Chondrocyte (in vitro differentiated cells): Measurements from ENCODE around the gene FBXO21. TPM values are rescaled to one million over a fixed set of nuclear protein-coding genes. Genes with fewer than 3 reads are reported as not detected.
A peak's percentile ranks its signal among the peaks of the same experiment; 100 is the strongest.
"Not testable (repeated sequence)": the region's sequence is repeated elsewhere in the genome, so short reads cannot be mapped to it uniquely, and the experiment has no call there.

ENCODE experiments used
- DNase-seq: peaks from one replicate; pipeline ENCODE4 v3.0.0; 2021; ENCODE audit warnings: mixed read lengths, low spot score
- H3K27ac Mint-ChIP-seq: one replicate; pipeline ENCODE4 v1.8.0; 2021; ENCODE audit warnings: mild to moderate bottlenecking, moderate library complexity, mixed read lengths; ENCODE audit not compliant: unreplicated experiment
- H3K27me3 Mint-ChIP-seq: 2 replicates; pipeline ENCODE4 v1.8.0; 2021; ENCODE audit warnings: low read depth, mixed read lengths
- H3K36me3 Mint-ChIP-seq: 2 replicates; pipeline ENCODE4 v1.8.0; 2021; ENCODE audit warnings: low read depth, mixed read lengths
- H3K4me1 Mint-ChIP-seq: 2 replicates; pipeline ENCODE4 v1.8.0; 2021; ENCODE audit warnings: low read depth, mild to moderate bottlenecking, mixed read lengths
- H3K4me3 Mint-ChIP-seq: one replicate; pipeline ENCODE4 v1.8.0; 2021; ENCODE audit warnings: mild to moderate bottlenecking, moderate library complexity, mixed read lengths; ENCODE audit not compliant: unreplicated experiment
- H3K9me3 Mint-ChIP-seq: 2 replicates; pipeline ENCODE4 v1.8.0; 2021; ENCODE audit warnings: low read depth, mixed read lengths
- total RNA-seq: library from RNA; stranded (reverse); gene quantifications from 3 replicates; pipeline ENCODE4 v1.2.1, GENCODE V29; 2021
- TF ChIP-seq, protein P1 (sequence below): fragments of 200-600 bp; sonication (generic); IDR thresholded peaks from 2 replicates; pipeline ENCODE4 v1.5.0; 2021; ENCODE audit warnings: antibody characterized with exemption, mild to moderate bottlenecking, moderate library complexity

Gene FBXO21
- total RNA-seq, 1 donor from 2014 or later = 29.3 TPM

DNA sequence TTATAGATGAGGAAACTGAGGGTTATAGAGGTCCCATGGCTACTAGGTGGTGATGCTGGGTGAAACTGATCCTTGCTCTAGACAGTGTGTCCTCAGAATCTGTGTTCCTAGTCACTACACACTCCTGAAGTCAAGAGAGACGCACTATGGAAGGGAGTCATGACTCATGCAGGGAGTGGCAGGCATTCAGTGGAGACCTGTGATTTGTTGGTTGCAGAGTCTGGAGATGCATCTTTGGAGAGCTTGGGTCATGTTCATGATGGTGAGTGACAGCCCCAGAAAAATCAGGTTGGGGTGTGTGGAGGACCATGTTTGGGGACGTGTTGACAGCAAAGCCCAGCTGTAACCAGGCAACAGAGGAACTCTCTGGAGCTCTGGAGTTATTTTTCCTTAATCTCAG is 38.0 kb upstream of the FBXO21 start:
- TF ChIP-seq, protein P1, sequence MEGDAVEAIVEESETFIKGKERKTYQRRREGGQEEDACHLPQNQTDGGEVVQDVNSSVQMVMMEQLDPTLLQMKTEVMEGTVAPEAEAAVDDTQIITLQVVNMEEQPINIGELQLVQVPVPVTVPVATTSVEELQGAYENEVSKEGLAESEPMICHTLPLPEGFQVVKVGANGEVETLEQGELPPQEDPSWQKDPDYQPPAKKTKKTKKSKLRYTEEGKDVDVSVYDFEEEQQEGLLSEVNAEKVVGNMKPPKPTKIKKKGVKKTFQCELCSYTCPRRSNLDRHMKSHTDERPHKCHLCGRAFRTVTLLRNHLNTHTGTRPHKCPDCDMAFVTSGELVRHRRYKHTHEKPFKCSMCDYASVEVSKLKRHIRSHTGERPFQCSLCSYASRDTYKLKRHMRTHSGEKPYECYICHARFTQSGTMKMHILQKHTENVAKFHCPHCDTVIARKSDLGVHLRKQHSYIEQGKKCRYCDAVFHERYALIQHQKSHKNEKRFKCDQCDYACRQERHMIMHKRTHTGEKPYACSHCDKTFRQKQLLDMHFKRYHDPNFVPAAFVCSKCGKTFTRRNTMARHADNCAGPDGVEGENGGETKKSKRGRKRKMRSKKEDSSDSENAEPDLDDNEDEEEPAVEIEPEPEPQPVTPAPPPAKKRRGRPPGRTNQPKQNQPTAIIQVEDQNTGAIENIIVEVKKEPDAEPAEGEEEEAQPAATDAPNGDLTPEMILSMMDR = no peak
- no peaks in the 10 kb centered on the region for H3K9me3 Mint-ChIP-seq
- no peak overlapping the region for H3K4me3 Mint-ChIP-seq
- peak; percentile 19 for DNase-seq
- H3K27ac Mint-ChIP-seq = no peak overlapping the region
- no peaks in the 10 kb centered on the region for H3K4me1 Mint-ChIP-seq
- H3K36me3 Mint-ChIP-seq = no peaks in the 10 kb centered on the region
- H3K27me3 Mint-ChIP-seq = peaks cover 25% of the 10 kb centered on the region

DNA sequence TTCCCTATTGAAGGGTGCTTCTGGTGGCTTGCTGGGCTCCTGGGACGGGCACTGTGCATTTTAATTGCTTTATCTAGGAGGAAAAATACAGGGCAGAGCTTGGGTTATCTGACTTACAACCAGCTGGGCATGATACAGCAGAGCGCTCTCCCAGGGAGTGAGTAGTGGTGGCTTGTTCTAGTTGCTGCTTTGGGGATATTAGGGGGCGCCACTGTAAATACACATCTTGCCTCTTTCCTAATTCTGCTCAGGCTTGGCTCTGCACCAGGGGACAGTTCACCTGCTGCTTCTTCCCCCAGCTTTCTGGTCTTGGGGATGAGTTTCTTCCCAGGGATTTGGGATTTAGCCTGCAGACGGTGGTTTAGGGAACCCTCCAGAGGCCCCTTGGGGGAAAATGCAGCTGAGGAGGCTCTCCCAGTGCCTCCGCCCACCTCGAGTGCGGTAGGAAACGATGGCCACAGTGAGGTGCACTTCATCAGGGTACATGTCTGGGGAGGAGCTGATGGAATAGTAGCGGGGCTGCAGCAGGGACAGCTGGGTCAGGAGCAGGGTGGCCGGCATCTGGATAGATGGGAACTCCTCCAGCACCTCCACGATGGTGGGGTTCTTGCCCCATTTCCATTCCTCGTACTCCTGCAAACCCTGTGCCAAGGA is 36.9 kb upstream of the FBXO21 start:
- no peak for DNase-seq
- H3K27ac Mint-ChIP-seq = no peak overlapping the region
- H3K9me3 Mint-ChIP-seq = no peaks in the 10 kb centered on the region
- no peaks in the 10 kb centered on the region for H3K36me3 Mint-ChIP-seq
- no peaks in the 10 kb centered on the region for H3K4me1 Mint-ChIP-seq
- TF ChIP-seq, protein P1 = no peak
- H3K4me3 Mint-ChIP-seq = no peak overlapping the region
- H3K27me3 Mint-ChIP-seq = peaks cover 21% of the 10 kb centered on the region

GRCh38 chr12:117226505-117226904 is 36.2 kb upstream of the FBXO21 start:
- no peaks in the 10 kb centered on the region for H3K9me3 Mint-ChIP-seq
- H3K27ac Mint-ChIP-seq = no peak overlapping the region
- no peak overlapping the region for H3K4me3 Mint-ChIP-seq
- no peak for DNase-seq
- H3K4me1 Mint-ChIP-seq = no peaks in the 10 kb centered on the region
- TF ChIP-seq, protein P1 = no peak
- no peaks in the 10 kb centered on the region for H3K36me3 Mint-ChIP-seq
- peaks cover 17% of the 10 kb centered on the region for H3K27me3 Mint-ChIP-seq

DNA sequence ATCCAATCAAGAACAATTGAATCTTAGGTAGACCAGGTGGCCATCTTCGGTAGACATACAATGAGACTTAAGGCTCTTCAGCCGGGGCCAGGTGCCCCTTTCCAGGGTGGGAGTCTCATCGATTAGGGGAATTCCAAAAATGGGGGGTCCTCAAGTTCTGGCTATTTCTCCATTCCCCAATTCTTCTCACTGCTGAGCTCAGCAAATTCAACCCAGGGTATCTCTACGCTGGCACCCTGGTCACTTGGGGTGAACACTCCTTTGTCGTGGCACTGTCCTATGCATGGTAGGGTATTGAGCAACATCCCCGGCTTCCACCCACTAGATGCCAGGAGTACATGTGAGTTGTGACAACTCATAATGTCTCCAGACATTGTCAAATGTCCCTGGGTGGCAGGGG is 34.9 kb upstream of the FBXO21 start:
- H3K27ac Mint-ChIP-seq = no peak overlapping the region
- H3K4me1 Mint-ChIP-seq = no peaks in the 10 kb centered on the region
- DNase-seq = no peak
- no peaks in the 10 kb centered on the region for H3K9me3 Mint-ChIP-seq
- TF ChIP-seq, protein P1 = no peak
- no peaks in the 10 kb centered on the region for H3K36me3 Mint-ChIP-seq
- peaks cover 18% of the 10 kb centered on the region for H3K27me3 Mint-ChIP-seq
- no peak overlapping the region for H3K4me3 Mint-ChIP-seq

GRCh38 chr12:117220947-117221346 is 30.7 kb upstream of the FBXO21 start:
- peaks cover 31% of the 10 kb centered on the region for H3K27me3 Mint-ChIP-seq
- H3K4me1 Mint-ChIP-seq, H3K4me3 Mint-ChIP-seq, H3K36me3 Mint-ChIP-seq, DNase-seq, H3K27ac Mint-ChIP-seq, H3K9me3 Mint-ChIP-seq: not testable (repeated sequence)

- Mint-ChIP-seq H3K9me3 (no peaks in the 10 kb centered on the region), H3K4me1 (no peaks in the 10 kb centered on the region), H3K27me3 (peaks cover 47% of the 10 kb centered on the region), H3K36me3 (no peaks in the 10 kb centered on the region), H3K4me3 (no peak overlapping the region), H3K27ac (no peak overlapping the region)
- TF ChIP-seq, protein P1 = no peak
- no peak for DNase-seq
These were observed 27.9 kb upstream of the FBXO21 start for GRCh38 chr12:117218149-117218548.
